HuH-7 (cell line): ENCODE measurements around the gene CFAP99.
"Not testable (repeated sequence)": the region's sequence is repeated elsewhere in the genome, so short reads cannot be mapped to it uniquely, and the experiment has no call there.

Experiments used
- DNase-seq: peaks from one replicate; pipeline ENCODE4 v3.0.0; 2011; ENCODE audit warnings: low spot score

Gene CFAP99

DNA sequence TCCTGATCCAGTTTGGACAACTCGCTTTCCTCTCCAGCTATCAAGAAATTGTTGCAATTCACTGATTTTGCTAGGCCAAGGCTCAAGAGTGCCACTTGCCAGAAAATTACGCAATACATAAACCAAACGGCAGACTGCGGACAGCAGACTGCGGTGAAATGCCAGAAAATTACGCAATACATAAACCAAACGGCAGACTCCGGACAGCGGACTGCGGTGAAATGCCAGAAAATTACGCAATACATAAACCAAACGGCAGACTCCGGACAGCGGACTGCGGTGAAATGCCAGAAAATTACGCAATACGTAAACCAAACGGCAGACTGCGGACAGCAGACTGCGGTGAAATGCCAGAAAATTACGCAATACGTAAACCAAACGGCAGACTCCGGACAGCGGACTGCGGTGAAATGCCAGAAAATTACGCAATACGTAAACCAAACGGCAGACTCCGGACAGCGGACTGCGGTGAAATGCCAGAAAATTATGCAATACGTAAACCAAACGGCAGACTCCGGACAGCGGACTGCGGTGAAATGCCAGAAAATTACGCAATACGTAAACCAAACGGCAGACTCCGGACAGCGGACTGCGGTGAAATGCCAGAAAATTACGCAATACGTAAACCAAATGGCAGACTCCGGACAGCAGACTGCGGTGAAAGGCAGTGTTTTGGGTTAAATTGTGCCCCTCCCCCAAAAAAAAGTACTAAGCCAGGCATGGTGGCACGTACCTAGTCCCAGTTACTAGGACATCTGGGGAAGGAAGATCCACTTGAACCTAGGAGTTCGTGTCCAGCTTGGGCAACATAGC, 11.4 kb downstream of the CFAP99 start:
- not testable (repeated sequence) for DNase-seq

DNA sequence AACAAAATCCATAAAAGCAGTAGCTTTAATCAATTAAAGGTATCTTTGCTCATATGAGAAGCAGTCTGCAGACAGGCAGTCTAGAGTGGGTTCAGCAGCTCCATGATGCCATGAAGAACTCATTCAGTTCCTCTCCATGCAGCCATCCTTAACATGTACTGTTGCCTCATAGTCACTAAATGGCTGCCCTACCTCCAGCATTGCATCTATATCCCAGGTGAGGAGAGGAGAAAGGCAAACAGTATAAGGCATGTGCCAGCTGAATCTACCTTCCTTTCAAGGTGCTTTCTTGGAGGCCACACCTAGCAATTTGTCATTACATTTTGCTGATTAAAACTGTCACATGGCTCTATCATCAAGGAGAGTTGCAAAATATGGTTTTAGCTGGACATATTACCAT, 13.2 kb downstream of the CFAP99 start:
- no peak for DNase-seq

GRCh38 chr4:2432991-2433530, 14.3 kb downstream of the CFAP99 start:
- no peak for DNase-seq

DNA sequence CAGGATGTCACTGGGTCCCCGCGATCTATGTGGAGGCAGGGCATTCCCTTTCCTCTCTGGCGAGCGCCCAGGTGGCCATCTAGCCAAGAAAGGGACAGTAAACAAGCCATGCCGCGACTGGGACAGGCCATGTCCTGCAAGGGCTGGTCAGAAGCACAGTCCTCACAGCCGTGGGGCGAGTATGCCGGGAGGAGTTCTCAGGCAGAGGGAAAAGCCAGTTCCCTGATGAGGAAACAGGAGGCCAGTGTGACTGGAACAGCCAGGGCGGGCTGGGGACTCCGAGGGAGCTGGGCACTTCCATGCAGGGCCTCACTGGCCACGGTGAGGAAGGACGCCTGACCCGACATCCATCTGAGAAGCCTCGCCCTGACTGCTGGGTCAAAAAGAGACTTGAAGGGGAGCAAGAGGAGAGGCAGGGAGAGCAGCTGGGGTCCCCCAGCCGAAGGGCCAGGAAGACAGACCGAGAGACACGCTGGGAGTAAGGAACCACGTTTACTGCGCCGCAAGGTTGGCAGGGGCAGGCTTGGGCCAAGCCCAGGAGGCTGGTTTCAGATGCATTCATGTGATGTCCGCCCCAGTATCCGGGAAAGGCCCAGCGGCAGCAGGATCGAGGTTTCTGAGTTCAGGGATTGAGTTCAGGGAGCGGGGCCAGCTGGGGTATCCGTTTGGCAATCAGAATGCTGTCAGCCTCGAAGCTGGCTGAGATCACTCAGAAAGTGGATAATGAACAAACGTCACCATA, 15.0 kb downstream of the CFAP99 start:
- no peak for DNase-seq

DNA sequence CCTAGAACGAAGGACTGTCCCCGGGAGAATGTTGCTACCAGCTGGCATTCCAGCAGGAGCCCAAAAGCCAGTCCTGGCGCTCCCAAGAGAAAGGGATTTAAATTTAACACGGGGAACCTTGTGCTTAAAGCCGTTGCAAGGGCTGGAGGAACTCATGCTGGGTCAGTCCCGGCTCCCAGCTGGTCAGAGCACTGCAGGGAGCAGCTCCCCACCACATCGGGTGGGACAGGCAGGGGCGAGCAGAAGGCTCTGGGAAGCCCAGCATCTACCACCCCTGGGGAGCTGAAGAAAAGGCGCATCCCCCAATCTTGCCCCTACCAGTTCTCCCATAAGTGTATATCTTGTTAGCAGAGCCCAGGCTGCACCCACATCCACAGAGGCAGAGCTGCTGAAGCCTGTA, 15.7 kb downstream of the CFAP99 start:
- no peak for DNase-seq

DNA sequence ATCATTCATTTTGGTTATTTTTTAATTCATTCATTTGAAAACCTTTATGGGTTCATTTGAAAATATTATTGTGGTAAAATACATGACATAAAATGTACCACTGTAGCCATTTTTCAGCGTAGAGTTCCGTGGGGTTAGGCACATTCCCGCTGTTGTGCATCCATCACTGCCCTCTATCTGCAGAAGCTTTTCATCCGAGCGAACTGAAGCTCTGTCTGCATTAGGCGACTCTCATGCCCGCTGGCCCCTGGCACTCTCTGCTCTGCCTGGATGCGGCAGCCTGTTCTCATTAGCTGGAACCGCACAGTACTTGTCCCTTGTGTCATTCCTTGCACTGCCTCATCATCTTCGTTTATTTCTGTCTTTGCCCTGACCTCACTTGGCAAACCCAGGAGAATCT, 17.5 kb downstream of the CFAP99 start:
- DNase-seq, result no peak

- no peak for DNase-seq
These were observed 18.2 kb downstream of the CFAP99 start for GRCh38 chr4:2436761-2437474.

DNA sequence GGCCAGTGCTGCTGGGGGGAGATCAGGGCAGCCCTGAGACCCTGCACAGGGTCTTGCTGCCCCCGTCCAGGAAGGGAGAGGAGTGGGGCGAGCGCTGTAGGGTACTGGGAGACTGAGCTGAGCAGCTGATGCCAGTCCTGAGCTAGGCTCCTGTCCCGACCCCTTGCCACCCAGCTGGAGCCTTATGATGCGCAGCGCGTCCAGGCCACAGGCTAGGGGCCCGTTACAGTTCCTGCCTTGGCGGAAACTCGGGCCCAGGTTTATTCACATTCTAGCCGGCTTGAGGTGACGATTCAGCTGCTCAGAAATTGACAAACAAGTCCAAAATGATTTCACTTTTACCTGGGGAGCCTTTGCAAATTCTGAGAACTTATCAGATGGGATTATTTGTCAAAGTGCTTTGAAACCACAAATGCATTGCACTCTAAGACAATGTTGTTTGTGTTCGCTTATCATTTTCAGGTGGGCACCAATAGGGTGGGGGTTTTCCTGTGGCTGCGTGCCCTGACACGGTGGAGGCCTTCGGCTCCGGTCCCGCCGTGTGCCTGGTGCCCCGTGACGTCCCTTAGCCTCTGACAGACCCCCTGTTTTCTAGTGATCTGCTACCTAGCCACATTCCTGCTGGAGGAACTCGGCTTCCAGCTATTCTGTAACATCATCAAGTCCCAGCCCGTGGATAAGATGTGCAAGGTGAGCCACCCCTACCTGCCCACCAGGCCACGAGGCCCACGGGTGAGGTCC, 18.9 kb downstream of the CFAP99 start:
- DNase-seq, result no peak

- DNase-seq, result no peak
These were observed 20.3 kb downstream of the CFAP99 start for GRCh38 chr4:2438822-2439718.

DNA sequence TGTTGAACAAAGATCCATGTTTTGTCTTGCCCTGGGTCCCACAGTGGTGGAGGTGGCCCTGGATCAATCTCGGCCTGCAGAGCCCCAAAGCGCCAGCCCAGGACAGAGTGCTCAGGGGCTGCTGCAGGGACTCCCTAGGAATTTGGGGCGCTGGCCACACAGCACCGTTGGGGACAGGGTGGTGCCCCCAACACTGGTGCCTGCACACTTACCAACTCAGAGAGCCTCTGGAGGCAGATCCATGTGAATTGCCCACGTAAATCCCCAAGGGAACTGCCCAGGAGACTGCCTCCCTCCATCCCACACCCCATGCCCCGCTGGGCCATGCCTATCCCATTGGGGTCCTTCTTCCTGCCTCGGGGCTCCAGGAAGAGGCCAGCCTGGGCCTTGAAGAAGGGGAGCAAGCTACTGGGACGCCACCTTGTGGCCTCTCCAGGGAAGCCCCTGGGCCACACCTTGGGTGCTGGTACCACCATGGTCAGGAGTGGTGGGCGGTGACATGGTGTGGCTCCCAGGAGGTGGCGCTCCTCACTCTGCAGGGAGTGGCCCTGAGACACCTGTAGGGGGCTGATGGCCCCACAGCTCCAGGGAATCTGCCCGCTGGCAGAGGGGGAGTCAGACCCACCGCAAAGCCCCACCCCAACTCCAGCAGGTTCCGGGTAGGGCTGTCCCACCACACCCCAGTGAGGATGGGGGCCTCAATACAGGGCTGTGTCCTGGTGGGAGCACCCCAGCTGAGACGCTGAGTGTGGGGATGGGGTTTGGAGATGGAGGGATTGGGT, 22.8 kb downstream of the CFAP99 start:
- peak; percentile 98 for DNase-seq

GRCh38 chr4:2442175-2442993, 23.6 kb downstream of the CFAP99 start:
- DNase-seq, result peak; percentile 83

- no peak for DNase-seq
These were observed 24.4 kb downstream of the CFAP99 start for GRCh38 chr4:2443061-2443730.

- DNase-seq, result no peak
These were observed 25.4 kb downstream of the CFAP99 start for GRCh38 chr4:2443956-2444740.

DNA sequence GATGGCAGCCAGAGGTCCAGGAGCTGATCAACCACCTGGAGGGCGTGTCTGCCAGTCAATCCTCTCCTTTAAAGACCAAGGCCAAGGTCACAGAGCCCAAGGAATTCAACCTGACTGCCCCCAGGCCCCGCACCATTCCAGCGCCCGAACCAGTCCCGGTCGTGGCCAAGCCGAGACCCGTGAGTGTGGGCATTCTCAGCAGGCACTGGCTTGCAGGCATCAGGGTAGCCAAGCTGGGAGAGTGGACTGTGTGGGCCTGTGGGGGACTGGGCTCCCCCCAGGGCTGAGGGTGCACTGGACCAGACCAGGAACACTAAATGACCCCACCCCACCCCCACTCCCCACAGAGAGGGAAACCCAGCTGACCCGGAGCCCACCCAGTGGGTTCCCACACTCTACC, 26.4 kb downstream of the CFAP99 start:
- DNase-seq, result no peak

DNA sequence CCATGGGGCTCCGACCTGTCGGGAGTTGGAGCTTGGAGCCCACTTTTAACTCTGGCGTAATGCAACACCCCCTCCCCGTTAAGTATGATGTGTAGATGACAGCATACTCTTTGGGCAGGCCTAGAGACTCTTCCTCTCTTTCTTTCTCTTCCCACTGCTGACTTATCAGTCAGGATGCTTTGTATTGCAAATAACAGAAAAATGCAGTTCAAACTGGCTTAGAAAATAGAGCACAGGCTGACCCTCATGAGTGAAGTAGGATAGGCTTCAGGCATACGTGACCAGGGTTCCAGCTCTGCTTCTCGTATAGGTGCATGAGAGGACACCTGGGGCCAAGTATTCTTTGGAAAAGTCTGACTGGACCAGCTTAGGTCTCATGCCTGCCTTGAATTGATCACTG, 26.8 kb downstream of the CFAP99 start:
- DNase-seq, result no peak

DNA sequence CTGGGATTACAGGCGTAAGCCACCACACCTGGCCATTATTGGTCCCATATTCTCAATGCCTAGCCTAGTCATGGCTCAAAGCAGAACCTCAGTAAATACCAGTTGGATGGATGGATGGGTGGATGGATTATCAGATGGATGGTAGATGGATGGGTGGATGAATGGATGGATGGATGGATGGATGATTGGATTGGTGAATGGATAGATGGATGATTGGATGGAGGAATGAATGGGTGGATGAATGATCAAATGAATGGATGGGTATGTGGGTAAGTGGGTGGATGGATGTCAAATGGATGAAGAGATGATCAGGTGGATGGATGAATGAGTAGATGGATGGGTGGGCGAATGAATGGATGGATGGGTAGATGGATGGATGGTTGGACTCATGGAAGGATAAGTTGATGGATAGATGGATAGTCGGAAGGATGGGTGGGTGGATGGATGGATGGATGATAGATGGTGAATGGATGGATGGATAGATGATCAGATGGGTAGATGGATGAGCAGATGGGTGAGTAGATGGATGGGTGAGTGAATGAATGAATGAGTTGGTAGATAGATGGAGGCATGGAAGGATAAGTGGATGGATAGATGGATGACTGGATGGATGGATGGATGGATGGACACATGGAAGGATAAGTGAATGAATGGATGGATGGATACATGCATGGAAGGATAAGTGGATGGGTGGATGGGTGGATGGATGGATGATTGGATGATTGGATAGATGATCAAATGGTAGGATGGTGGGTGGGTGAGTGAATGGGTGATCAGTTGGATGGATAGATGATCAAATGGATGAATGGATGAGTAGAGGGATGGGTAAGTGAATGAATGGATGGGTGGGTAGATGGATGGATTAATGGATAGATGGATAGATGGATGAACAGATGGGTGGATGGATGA, 28.2 kb downstream of the CFAP99 start:
- no peak for DNase-seq

- no peak for DNase-seq
These were observed 29.8 kb downstream of the CFAP99 start for GRCh38 chr4:2448589-2448988.
